NCI-H510A (cell line): ENCODE data around the gene DNAL1.
"Not testable (repeated sequence)": the region's sequence is repeated elsewhere in the genome, so short reads cannot be mapped to it uniquely, and the experiment has no call there.

Source experiments
- DNase-seq: peaks from one replicate; lab custom pipeline; 2025; lab: John Stamatoyannopoulos, UW

The DNAL1 gene

GRCh38 chr14:73640796-73641365 is 3.9 kb upstream of the DNAL1 start:
- no peak for DNase-seq

GRCh38 chr14:73645248-73645610 is 443 bp downstream of the DNAL1 start:
- no peak for DNase-seq

GRCh38 chr14:73651005-73651404 is 6.2 kb downstream of the DNAL1 start:
- DNase-seq, result no peak

- no peak for DNase-seq
Measured at GRCh38 chr14:73655851-73656250, 11.1 kb downstream of the DNAL1 start.

- DNase-seq, result not testable (repeated sequence)
Measured at GRCh38 chr14:73659202-73659601, 14.4 kb downstream of the DNAL1 start.

GRCh38 chr14:73660511-73660910 is 15.7 kb downstream of the DNAL1 start:
- no peak for DNase-seq

GRCh38 chr14:73661872-73662271 is 17.1 kb downstream of the DNAL1 start:
- DNase-seq, result no peak

- DNase-seq, result no peak
Measured at GRCh38 chr14:73662487-73662943, 17.7 kb downstream of the DNAL1 start.

- DNase-seq, result no peak
Measured at GRCh38 chr14:73663548-73664212, 18.9 kb downstream of the DNAL1 start.

GRCh38 chr14:73665130-73665529 is 20.3 kb downstream of the DNAL1 start:
- no peak for DNase-seq

- DNase-seq, result no peak
Measured at GRCh38 chr14:73666583-73666982, 21.8 kb downstream of the DNAL1 start.

- no peak for DNase-seq
Measured at GRCh38 chr14:73667854-73668253, 23.1 kb downstream of the DNAL1 start.

GRCh38 chr14:73674986-73675385 is 30.2 kb downstream of the DNAL1 start:
- no peak for DNase-seq

GRCh38 chr14:73678698-73679097 is 33.9 kb downstream of the DNAL1 start:
- no peak for DNase-seq

- DNase-seq, result no peak
Measured at GRCh38 chr14:73680821-73681220, 36.0 kb downstream of the DNAL1 start.

GRCh38 chr14:73684627-73685026 is 39.8 kb downstream of the DNAL1 start:
- DNase-seq, result no peak

- no peak for DNase-seq
Measured at GRCh38 chr14:73685328-73685727, 40.5 kb downstream of the DNAL1 start.

GRCh38 chr14:73686901-73687300 is 42.1 kb downstream of the DNAL1 start:
- DNase-seq, result no peak

GRCh38 chr14:73694083-73694482 is 49.3 kb downstream of the DNAL1 start:
- DNase-seq, result no peak

GRCh38 chr14:73695082-73695481 is 50.3 kb downstream of the DNAL1 start:
- DNase-seq, result no peak

- no peak for DNase-seq
Measured at GRCh38 chr14:73695997-73696396, 51.2 kb downstream of the DNAL1 start.

GRCh38 chr14:73696466-73697400 is 51.9 kb downstream of the DNAL1 start:
- DNase-seq, result no peak

GRCh38 chr14:73700325-73700724 is 55.5 kb downstream of the DNAL1 start:
- DNase-seq, result no peak
